GM18520 (cell line): ENCODE measurements around the gene PITPNM3.
A peak's percentile ranks its signal among the peaks of the same experiment; 100 is the strongest.

Experiments used
- ATAC-seq: cut with Tn5 transposase; IDR thresholded peaks from one replicate; pipeline ENCODE4 v1.9.1; 2021; ENCODE audit not compliant: unreplicated experiment

Gene PITPNM3

DNA sequence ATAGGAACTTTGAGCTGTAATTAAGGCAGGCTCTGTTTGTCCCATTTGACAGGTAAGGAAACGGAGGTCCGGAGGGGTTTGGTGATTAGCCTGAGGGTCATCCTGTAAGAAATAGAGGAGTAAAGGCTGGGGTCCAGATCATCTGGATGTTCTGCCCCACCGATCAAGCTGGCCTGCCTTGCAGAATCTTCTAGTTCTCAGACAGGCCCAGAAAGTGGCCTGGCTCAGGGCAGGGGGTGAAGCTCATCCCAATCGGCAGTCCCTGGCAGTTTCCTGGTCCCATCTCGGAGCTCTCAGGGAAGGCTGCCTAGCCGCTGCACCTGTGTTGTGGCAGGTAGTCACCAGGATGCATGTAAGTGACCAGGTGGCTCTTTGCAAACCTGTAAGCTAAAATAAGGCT, 107.9 kb downstream of the PITPNM3 start:
- ATAC-seq, result no peak

DNA sequence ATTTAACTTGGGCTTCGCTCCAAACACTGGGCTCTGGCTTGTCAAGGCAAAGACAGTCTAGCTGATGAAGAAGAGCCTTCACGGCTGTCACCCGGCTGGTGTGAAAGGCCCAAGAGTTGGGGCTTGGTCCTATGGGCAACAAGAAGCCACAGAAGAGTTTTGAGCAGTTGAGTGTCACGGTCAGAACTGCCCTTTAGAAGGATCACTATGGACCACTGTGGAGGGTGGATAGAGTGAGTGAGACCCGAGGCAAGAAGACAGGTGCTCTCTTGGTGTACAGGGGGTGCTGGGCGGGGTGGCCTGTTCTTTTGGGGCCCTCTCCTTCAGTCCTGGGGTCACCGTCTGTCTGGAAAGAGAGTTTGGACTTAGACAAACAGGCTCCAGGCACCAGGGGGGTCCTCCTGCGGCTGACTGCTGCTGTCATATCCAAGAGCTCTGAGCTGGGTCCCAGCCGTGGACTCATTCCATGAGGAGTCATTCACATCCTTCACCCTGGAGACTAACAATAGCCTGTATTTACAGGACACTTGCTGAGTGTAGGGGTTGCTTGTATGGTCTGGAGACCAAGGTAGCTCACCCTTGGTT, 109.7 kb downstream of the PITPNM3 start:
- no peak for ATAC-seq

DNA sequence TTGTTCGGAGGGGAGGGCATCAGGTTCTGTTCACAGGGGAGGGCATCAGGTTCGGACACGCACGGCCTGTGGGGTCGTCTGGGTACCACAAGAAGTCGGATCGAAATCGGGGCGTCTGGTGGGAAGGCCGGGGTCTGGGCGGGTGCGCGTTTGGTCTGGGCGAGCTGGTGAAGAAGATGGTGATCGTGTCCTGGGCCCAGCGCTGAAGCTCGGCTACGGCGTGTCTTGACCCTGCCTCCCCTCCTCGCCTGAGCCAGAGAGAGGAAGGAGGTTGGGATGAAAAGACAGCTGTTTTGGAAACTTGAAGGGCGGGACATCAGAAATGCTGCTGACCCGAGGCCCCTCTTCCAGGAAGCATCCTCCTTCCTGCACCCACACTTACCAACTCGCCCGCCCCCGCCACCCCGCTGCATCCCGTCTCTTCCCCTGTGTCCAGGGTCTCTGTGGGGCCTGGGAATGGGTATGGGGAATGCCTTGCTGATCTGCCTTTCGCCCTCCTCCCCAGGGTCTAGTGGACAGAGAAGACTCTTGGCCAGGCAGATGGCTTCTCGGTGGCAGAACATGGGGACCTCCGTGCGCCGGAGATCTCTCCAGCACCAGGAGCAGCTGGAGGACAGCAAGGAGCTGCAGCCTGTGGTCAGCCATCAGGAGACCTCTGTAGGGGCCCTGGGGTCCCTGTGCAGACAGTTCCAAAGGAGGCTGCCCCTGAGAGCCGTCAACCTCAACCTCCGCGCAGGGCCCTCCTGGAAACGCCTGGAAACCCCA, 111.6 kb downstream of the PITPNM3 start:
- no peak for ATAC-seq

DNA sequence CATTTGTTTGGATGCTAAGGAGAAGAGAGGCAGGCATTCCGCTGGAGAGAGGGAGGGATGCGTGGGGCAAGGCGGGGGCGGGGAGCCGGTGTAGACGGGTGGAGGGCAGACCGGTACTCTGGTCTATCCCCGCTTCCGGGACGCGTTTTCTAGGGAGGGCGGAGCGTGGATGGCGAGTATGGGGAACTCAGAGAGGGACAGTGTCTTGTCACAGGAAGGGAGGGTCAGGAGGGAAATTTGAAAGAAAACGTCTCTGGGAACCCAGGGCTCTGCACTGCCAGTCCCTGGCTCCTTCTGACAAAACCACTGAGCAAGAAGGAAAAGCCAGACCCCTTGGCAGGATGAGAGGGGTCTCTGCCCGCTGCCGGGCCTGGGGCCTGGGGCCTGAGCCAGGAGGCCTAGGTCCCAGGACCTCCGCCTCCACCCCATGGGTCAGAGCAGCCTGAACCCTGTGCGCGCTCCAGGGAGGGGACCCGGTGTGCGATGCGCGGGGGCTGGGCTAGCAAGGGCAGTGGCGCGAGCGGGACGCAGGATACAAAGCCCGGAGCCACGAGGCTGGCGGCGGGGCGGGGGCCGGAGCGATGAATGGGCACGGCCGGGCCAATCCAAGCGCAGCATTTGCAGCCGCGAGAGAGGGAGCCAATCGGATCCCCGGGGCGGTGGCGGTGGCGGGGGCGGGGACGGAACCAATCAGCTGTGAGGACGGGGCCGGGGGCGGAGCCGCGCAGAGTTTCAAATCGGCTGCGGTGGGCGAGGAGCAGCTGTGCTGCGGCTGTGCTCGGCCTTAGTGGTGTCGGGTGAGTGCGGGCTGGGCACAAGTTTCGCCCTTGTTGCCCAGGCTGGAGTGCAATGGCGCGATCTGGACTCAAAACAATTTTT, 112.4 kb downstream of the PITPNM3 start, which contains the start of gene PIMREG:
TSS of gene PIMREG (plus strand) at position 764 of the 879 bp plus-strand sequence. CDS start 656 bp downstream, outside the sequence.
- peak; percentile 71 for ATAC-seq

DNA sequence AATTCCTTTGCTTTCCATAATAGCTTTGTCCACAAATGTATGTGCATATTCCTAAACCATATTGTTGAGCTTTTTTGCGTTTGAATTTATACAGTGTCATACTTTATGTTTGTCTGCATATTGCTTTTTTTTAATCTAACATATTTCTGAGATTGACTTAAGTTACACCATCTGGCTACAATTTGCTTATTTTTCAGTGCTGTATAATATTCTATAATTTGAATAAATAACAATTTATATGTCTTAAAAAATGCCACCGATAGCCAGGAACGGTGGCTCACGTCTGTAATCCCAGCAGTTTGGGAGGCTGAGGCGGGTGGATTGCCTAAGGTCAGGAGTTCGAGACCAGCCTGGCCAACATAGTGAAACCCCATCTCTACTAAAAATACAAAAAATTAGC, 113.6 kb downstream of the PITPNM3 start:
- no peak for ATAC-seq

DNA sequence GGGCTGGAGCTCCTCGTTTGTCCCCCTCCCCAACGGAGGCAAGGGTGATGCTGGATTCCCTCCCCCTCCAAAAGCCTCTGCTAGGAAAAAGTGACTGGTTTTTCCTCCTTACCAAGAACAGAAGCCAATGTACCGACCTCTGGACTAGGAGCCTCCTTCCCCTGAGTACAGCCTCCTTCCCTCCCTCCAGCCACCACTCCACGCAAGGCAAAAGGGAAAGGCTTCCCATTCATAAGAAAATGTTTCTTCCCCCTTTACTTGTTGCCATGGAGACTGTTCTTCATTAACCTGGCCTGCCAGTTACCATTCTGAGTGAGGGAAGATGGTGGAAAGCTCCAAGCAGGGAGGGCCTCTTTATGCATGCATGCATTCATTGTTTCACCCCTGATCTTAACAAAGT, 116.4 kb downstream of the PITPNM3 start:
- ATAC-seq, result no peak

DNA sequence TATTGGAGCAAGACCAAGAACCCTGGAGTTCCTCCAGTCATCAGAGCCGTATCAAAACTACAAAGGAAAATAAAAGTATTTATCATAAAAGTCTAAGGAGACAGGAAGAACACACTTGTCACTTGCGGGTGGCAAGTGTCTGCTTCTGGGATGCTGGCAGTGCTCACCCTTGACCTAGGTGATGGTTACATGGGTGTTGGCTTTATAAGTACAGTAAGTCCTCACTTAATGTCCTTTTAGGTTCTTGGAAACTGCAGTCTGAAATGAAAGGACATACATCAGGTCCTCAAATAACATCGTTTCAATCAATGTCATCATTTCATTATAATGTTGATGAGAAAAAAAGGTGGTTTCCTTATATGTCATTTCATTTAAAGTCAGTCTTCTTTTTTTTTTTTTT, 118.4 kb downstream of the PITPNM3 start:
- no peak for ATAC-seq

DNA sequence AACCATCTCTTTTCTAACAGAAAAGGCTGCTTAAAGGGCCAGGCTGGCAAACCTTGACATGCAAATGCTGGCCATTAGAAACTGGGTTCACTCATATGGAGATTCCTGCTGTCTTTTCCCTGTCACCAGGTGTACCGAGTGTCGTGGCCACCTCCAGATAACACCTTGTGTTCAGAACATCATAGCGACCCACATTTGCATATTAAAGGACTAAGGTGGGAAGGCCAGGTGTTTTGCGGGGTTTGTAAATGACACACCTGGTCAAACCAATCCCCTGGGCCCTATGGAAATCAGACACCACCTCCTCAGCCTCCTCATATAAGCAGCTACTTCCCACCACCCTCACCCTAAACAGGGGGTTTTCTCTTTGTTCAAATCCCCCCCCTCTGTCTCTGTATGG, 118.9 kb downstream of the PITPNM3 start:
- no peak for ATAC-seq

DNA sequence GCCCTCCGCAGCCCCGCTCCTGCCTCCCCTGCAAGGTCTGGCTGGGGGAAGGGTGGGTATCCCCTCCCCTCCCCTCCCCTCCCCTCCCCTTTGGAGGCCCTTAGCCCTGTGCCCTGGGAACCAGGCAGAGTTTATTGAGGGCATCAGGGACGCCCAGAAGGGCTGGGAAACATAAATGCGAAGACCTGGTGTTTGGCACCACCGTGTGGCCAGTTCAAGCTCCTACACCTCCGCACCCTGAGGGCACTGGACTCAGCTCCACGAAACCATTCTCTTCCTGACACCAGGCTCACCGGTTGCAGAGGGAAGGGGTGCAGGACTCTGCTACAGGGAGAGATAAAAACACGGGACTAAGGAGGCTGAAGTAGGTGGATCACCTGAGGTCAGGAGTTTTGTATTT, 120.4 kb downstream of the PITPNM3 start:
- ATAC-seq, result no peak

DNA sequence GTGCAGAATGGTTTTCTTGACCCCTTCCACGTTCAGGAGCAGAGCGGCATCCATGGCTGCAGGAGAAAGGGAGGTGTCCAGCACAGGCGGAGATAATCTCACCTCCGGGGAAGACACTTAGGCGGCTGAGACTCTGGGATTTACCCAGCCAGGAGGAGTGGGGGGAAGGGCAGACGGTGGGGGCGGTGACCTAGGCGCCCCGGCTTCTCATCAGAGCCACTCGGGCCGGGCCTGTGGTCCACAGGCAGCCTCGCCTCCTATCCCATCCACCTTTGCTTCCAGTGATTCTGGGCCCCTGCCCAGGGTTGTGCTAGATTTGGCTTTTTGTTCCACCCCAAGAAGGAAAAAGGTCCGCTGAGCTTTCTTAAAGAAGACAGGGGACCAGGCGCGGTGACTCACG, 121.3 kb downstream of the PITPNM3 start, which contains the start of gene AIPL1:
TSS of gene AIPL1 (minus strand) at position 71 of the 400 bp plus-strand sequence. CDS start at position 54, 17 bp downstream.
- no peak for ATAC-seq

DNA sequence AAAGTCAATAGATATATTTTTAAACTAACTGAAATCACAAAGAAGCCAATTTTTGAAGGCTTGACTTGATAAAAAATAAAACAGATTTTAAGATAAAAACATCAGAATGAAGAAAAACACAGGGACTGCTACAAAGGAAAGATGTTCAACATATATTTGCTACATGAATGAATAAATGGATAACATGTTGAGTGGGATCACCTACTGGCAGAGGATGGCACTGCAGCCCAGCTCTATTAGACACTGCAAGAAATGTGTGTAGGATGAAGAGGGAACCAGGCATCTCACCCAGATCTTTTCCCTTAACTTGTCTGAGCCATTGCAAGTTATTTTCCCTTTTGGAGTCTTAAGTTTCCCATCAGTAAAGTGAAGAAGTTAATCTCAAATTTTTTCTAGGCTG, 125.6 kb downstream of the PITPNM3 start:
- no peak for ATAC-seq

DNA sequence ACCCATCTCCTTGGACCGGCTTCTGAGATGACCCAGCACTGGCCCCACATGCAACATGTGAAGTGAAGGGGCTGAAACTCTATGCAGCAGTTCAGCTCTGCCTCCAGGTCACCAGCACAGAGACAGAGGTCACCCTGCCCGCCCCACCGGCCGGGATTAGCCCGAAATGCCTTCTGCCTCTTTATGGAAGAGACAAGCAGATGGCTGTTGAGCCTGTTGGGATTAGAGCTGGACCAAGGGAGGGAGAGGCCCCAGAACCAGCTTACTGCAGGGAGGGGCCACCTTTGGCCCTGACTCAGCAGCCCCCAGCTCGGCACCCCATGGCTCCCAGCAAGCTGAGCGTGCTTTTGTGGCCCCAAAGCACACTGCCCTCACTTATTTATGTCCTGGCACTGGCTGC, 127.1 kb downstream of the PITPNM3 start:
- no peak for ATAC-seq

DNA sequence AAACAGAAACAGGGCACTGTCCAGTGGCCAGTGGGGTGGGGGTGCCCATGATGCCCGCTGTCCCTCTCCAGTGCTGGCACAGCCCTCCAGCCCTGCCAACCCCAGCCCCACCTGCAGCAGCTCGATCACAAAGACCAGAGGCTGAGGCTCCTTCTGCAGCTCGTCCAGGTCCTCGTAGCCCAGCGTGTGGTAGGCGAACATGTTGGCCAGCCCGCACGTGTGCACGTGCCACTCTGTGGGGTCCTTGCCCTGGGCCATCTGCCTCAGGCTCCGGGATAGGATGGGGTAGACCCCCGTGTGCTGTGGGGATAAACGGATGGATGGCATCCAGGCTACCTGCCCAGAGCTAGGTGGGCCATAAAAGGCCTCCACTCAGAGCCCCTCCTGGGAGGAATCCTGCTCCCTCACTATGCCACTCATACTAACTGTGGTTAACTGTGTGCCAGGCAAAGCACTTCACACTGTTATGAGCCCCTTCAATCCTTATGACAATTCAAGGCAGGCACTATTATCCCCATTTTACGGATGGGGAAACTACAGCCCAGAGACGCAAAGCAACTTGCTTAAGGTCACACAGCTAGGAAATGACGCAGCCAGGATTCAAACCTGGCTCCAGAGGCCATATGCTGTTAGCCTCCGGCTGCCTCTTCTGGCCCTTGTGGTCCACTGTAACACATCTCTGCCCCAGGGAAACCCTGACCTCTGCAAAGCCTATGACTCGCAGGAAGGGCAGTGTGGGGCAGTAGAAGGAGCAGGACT, 128.0 kb downstream of the PITPNM3 start:
- no peak for ATAC-seq

DNA sequence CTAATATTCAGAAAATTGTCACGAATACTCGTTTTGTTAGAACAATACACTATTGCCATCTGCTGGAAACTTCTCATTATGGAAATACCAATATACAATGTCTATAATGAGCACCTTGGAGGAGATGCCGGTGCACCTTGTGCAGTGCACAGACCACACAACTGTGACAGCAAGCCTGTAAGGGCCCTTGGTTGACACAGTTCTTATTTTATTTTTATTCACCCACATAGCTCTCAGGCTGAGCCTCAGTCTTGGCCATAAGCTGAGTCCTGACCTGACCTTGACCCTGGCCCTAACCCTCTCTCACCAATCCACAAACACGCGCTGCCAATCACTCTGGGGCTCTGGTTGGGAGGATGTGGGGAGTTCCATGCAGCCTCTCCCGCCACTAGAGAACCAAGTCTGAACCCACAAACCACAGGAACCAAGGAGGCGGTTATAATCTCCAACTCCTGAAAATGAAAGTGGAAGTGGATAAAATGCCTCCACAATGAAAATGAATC, 129.0 kb downstream of the PITPNM3 start:
- ATAC-seq, result no peak

DNA sequence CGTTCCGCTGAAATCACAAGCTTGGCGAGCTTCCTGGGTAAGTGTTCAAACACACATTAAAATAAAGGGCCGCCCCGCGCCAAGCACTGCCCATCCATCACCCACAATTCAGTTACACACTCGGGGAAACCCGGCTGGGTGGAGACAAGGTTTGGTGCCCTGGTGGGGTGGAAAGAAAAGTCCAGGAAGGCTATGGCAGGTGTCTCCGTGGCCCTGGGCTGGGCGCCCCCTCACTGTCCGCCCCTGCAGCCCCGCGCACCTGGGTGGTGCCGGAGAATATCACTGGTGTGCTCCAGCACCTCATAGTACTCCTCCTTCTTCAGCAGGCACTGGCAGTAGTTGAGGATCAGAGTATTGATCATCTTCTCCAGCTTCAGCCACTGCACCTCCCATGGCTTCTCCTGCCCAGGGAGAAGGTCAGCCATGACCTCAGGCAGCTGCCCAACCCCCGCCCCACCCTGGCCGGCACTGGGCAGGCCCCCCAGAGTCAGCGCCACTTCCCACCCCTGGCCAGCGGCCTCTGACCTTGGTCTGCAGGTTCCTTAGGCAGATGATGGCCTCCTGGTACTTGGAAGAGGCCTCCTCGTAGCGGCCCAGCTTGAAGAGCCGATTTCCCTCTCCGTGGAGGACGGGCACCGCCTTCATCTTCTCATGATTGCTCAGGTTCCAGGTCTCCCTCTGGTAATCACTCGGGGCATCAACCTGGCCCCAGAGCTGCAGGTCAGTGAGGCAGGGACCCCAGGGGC, 129.8 kb downstream of the PITPNM3 start:
- no peak for ATAC-seq

DNA sequence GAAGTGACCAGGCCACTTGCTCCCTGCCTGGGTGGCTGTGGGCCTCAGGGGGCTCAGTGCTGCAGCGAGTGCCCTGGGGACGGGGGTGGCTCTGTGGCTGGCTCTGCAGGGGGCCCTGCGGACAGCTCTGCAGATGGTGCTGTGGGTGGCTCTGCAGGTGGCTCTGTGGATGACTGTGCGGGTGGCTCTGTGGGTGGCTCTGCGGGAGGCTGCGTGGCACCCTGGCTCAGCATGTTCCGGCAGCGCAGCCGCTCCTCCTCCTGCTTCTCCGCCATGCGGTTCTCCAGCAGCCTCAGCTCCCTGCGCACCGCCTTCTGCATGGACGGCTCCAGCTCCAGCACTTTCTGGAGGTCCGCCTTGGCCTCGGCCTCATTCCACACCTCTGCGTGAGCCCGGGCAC, 130.9 kb downstream of the PITPNM3 start:
- no peak for ATAC-seq

DNA sequence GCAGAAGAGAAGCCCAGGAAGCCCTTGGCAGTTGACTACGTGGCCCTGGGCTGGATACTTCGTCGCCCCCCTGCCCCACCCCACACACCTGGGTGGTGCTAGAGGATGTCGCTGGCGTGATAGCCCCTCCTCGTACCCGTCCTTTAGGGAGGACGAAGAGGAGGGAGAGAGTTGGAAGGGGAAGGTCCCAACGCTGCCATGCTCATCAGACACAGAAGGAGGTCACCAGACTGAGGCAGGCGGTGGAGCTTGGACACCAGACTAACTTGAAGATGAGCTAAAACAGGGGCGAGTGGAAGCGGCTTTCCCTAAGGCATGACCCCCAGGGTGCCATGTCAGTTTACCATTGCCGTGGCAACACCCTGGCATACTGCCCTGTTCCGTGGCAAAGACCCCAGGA, 132.4 kb downstream of the PITPNM3 start:
- no peak for ATAC-seq

DNA sequence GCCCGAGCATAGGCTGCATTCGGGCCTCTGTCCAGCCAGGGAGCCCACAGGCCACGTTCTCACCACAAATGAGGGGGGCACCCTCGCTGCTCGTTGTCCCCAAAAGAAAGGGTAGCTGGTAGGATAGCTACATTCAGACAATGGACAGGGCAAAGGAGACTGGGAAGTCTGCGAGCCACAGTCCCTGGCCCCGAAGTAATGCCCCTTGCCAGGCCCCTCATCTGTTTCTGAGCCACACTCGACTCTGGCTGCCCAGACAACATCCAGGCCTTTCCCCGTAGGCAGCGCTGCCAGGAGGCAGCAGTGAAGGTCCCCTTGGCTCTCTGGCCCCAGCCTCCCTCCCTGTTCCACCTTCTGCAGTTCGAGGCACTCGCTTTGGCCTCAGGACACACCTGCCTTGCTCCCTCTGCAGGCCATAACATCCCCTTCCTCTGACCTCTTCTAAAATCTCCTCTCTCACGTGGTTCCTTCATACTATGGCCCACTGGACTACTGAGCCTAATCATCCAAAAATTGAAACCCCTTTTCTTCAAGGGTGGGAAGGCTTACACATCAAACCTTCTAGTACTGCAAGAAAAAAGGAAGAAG, 133.6 kb downstream of the PITPNM3 start:
- ATAC-seq, result no peak

DNA sequence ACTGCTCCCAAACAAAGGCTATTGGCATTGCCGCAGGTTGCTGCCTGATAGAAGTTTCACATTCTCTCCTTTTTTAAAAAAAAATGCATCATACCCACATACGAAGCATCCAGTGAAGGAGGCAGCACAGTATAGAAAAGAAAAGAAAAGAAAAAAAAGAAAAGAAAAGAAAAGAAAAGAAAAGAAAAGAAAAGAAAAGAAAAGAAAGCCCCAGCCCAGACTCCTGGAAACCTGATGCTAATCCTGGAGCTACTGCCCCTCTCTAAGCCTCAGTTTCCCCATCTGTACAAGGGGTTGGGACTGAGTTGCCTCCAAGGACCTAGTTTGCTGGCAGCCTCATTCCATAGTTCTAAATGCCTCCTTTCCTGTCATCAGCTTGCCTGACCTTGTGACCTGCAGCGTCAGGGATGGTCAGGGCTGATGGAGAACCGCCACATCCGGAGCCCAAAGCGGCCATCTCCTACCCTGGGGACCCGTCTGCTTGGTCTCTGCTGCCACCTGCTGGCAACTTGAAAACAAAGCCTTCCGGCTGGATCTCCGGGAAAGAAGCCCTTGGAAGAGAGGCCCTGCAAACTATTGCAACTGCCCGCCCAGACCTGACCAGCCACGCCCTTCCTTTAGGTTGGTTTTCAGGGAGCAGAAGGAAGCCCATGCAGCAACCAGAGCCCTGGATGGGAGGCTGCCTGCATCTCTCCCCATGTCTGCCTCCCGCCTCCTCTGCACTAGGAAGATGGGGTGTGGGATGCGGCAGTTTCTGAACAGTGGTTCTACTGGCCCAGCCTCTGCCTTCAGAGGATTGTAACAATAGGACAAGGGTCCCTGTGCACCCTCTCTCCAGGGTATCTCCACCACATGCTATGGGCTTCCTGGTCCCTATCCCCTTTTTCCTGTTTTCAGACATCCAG, 134.4 kb downstream of the PITPNM3 start:
- ATAC-seq, result no peak
